Measurements from ENCODE around the gene PMPCA. TPM values are rescaled to one million over a fixed set of nuclear protein-coding genes. Genes with fewer than 3 reads are reported as not detected.

Gene PMPCA
- total and polyA plus RNA-seq, 2 experiments from 2014 or later, result 61.3 to 88.2 TPM

GRCh38 chr9:136441191-136441680 lies 30.8 kb downstream of the PMPCA start:
- Mint-ChIP-seq H3K27ac (no peak overlapping the region), H3K4me1 (peaks cover 18% of the 10 kb centered on the region), H3K4me3 (peak overlapping the region; percentile 38; the same call in 2 of the 3 replicates), H3K9me3 (0 out of 3 replicates have a peak, but pooled peaks cover 2% of the 10 kb centered on the region), H3K27me3 (ENCODE audit: insufficient read depth, low read depth, poor library complexity) (peaks cover 12% of the 10 kb centered on the region), H3K36me3 (ENCODE audit: low read depth) (peaks cover 51% of the 10 kb centered on the region)
- TF ChIP-seq NANOG (IDR thresholded peaks at IDR 0.05; ENCODE audit: borderline replicate concordance) (no peak), POLR2AphosphoS5 (IDR thresholded peaks at IDR 0.05; ENCODE audit: low read depth) (no peak), ZNF114 (CRISPR knock-in tag; IDR thresholded peaks at IDR 0.05) (no peak), REST (IDR thresholded peaks at IDR 0.05; ENCODE audit: unreplicated experiment) (no peak), JUNB (IDR thresholded peaks at IDR 0.05; ENCODE audit: unreplicated experiment) (no peak), EZH2phosphoT487 (IDR thresholded peaks at IDR 0.05; ENCODE audit: unreplicated experiment) (no peak), ZNF331 (CRISPR knock-in tag; IDR thresholded peaks at IDR 0.05; ENCODE audit: low read depth) (no peak), CREB1 (CRISPR knock-in tag; IDR thresholded peaks at IDR 0.05; ENCODE audit: low read depth) (no peak), ETS1 (IDR thresholded peaks at IDR 0.05) (no peak), STAT1 (IDR thresholded peaks at IDR 0.05; ENCODE audit: unreplicated experiment) (no peak), EZH2 (IDR thresholded peaks at IDR 0.05; ENCODE audit: low read depth, unreplicated experiment) (no peak), CTCF (conservative IDR thresholded peaks at IDR 0.05; ENCODE audit: low read depth in 2 of 2) (no peak)
- TF ChIP-seq, protein P1, sequence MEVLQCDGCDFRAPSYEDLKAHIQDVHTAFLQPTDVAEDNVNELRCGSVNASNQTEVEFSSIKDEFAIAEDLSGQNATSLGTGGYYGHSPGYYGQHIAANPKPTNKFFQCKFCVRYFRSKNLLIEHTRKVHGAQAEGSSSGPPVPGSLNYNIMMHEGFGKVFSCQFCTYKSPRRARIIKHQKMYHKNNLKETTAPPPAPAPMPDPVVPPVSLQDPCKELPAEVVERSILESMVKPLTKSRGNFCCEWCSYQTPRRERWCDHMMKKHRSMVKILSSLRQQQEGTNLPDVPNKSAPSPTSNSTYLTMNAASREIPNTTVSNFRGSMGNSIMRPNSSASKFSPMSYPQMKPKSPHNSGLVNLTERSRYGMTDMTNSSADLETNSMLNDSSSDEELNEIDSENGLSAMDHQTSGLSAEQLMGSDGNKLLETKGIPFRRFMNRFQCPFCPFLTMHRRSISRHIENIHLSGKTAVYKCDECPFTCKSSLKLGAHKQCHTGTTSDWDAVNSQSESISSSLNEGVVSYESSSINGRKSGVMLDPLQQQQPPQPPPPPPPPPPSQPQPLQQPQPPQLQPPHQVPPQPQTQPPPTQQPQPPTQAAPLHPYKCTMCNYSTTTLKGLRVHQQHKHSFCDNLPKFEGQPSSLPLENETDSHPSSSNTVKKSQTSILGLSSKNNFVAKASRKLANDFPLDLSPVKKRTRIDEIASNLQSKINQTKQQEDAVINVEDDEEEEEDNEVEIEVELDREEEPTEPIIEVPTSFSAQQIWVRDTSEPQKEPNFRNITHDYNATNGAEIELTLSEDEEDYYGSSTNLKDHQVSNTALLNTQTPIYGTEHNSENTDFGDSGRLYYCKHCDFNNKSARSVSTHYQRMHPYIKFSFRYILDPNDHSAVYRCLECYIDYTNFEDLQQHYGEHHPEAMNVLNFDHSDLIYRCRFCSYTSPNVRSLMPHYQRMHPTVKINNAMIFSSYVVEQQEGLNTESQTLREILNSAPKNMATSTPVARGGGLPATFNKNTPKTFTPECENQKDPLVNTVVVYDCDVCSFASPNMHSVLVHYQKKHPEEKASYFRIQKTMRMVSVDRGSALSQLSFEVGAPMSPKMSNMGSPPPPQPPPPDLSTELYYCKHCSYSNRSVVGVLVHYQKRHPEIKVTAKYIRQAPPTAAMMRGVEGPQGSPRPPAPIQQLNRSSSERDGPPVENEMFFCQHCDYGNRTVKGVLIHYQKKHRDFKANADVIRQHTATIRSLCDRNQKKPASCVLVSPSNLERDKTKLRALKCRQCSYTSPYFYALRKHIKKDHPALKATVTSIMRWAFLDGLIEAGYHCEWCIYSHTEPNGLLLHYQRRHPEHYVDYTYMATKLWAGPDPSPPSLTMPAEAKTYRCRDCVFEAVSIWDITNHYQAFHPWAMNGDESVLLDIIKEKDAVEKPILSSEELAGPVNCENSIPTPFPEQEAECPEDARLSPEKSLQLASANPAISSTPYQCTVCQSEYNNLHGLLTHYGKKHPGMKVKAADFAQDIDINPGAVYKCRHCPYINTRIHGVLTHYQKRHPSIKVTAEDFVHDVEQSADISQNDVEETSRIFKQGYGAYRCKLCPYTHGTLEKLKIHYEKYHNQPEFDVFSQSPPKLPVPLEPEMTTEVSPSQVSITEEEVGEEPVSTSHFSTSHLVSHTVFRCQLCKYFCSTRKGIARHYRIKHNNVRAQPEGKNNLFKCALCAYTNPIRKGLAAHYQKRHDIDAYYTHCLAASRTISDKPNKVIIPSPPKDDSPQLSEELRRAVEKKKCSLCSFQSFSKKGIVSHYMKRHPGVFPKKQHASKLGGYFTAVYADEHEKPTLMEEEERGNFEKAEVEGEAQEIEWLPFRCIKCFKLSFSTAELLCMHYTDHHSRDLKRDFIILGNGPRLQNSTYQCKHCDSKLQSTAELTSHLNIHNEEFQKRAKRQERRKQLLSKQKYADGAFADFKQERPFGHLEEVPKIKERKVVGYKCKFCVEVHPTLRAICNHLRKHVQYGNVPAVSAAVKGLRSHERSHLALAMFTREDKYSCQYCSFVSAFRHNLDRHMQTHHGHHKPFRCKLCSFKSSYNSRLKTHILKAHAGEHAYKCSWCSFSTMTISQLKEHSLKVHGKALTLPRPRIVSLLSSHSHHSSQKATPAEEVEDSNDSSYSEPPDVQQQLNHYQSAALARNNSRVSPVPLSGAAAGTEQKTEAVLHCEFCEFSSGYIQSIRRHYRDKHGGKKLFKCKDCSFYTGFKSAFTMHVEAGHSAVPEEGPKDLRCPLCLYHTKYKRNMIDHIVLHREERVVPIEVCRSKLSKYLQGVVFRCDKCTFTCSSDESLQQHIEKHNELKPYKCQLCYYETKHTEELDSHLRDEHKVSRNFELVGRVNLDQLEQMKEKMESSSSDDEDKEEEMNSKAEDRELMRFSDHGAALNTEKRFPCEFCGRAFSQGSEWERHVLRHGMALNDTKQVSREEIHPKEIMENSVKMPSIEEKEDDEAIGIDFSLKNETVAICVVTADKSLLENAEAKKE (CRISPR knock-in tag; IDR thresholded peaks at IDR 0.05), result no peak
- ATAC-seq, result no peak
- no peaks in the 10 kb centered on the region for H3K4me1 ChIP-seq (ENCODE audit: insufficient read depth)
- H3K36me3 ChIP-seq (ENCODE audit: insufficient read depth), result peaks cover 17% of the 10 kb centered on the region
- DNase-seq (ENCODE audit: low spot score), result no peak
- 0 out of 2 replicates have a peak overlapping the region, but pooled peaks have one; percentile 80 for H3K27ac ChIP-seq (ENCODE audit: low read depth)
- H3K4me2 ChIP-seq, result no peak overlapping the region
- H3K27me3 ChIP-seq (ENCODE audit: insufficient read depth), result no peaks in the 10 kb centered on the region
- H3K79me2 ChIP-seq (replicated peaks; ENCODE audit: insufficient read depth), result peaks cover 24% of the 10 kb centered on the region
- H2AFZ ChIP-seq, result no peak overlapping the region
- H3K9me2 ChIP-seq (ENCODE audit: insufficient read depth), result no peaks in the 10 kb centered on the region
- H4K20me1 ChIP-seq (replicated peaks; ENCODE audit: insufficient read depth), result peaks cover 27% of the 10 kb centered on the region
- H3K4me3 ChIP-seq, result no peak overlapping the region
- peaks cover 27% of the 10 kb centered on the region for H3F3A ChIP-seq (replicated peaks; ENCODE audit: low read depth)

Measured in GM23338 (cell line).